A673 (cell line): ENCODE data around the gene ZNF593OS.

Source experiments
- CTCF ChIP-seq: fragments of 300-800, 200-600 bp; sonication (generic); conservative IDR thresholded peaks from 2 replicates; pipeline ENCODE4 v1.5.1; 2017; ENCODE audit warnings: low read depth, mild to moderate bottlenecking, antibody characterized with exemption, low read length, moderate library complexity, mixed read lengths
- EZH2 ChIP-seq: fragments of 200-600 bp; sonication (generic); IDR thresholded peaks from 2 replicates; pipeline ENCODE4 v1.6.1; 2017; ENCODE audit warnings: borderline replicate concordance, low read depth, mild to moderate bottlenecking, mixed read lengths, antibody characterized with exemption, low read length; ENCODE audit not compliant: poor library complexity, severe bottlenecking

DNA sequence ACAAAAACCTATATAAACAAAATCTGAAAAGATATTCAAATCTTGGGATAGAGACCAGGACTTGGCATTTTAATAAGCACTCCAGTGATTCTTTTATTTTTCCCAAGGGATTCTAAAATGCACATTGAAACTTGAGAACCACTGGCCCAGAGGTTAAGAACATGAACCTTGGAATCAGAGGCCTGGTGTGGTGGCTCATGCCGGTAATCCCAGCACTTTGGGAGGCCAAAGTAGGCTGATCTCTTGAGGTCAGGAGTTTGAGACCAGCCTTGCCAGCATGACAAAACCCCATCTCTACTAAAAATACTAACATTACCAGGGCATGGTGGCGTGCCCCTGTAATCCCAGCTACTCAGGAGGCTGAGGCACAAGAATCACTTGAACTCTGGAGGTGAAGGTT is 49.5 kb upstream of the ZNF593OS start:
- no peak for TF ChIP-seq CTCF
- no peak for TF ChIP-seq EZH2
